GM18507 (cell line): Measurements from ENCODE around the gene MTG2.

Experiments
- DNase-seq: peaks from one replicate; pipeline ENCODE4 v3.0.0; 2011; ENCODE audit warnings: low read depth; ENCODE audit not compliant: insufficient read length; ENCODE audit errors: extremely low spot score
- FAIRE-seq: peaks from 2 replicates; lab custom pipeline; 2011; peaks lifted over from hg19 to GRCh38; lab: Jason Lieb, UNC

Gene MTG2

GRCh38 chr20:62159839-62160238 is 23.0 kb upstream of the MTG2 start:
- FAIRE-seq (no peak), DNase-seq (no peak)

DNA sequence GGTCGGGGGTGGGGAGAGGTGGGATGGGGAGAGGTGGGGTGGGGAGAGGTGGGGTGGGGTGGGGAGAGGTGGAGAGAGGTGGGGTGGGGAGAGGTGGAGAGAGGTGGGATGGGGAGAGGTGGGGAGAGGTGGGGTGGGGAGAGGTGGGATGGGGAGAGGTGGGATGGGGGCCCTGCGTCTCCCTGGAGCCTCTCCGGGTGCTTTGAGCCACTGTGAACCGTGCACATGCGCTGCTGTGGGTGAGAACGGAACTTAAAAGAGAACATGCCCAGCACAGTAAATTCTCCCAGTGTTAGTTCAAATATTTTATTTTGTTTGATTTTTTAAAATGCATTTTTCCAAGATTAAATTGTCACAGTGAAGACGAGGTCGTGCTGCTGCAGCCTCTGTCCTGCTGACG is 22.6 kb upstream of the MTG2 start:
- DNase-seq = no peak
- FAIRE-seq = no peak

GRCh38 chr20:62160876-62161275 is 22.0 kb upstream of the MTG2 start:
- DNase-seq = no peak
- no peak for FAIRE-seq

GRCh38 chr20:62161347-62161746 is 21.5 kb upstream of the MTG2 start:
- no peak for FAIRE-seq
- DNase-seq = no peak

DNA sequence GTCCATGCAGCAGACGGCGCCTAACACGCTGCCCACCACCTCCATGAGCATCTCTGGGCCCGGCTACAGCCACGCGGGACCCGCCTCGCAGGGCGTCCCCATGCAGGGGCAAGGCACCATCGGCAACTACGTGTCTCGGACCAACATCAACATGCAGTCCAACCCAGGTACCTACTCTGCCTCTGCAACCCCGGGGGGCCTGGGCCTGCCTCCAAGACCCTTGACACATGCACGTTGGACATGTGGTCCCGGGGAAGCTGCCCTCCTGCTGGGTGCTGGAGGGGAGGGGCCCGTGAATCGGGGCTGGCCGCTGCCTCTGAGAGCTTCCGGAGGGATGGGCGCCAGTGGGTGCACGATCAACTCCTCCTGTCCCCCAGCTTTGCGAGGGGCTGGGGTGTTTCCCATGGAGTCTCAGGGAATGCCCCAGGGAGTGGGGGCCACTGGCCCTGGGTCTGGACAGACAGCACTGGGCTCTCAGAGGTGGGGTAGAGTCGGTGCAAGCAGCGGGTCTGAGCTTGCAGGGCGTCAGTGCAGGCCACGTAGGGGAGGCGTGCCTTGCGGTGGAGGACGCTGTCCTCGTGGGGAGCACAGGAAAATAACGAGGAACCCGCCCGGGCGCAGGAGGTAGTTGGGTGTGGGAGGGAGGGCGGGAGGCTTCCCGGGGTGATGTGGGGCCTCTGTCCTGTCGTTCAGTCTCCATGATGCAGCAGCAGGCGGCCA is 19.9 kb upstream of the MTG2 start:
- DNase-seq = no peak
- FAIRE-seq = no peak

DNA sequence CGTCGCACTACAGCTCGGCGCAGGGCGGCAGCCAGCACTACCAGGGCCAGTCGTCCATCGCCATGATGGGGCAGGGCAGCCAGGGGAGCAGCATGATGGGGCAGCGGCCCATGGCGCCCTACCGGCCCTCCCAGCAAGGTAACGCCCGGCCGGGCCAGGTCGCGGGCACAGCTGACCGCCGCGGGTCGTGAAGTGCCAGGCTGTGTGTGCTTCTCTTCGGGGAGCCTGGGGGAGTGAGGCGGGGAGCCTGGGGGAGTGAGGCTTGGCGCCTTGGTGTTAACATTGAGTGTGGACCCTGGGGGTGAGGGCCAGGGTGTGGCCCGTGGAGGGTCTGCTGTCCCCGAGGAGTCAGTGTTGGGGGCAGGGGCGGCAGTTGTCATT is 19.4 kb upstream of the MTG2 start:
- no peak for DNase-seq
- no peak for FAIRE-seq

- FAIRE-seq = no peak
- no peak for DNase-seq
These were observed 18.7 kb upstream of the MTG2 start for GRCh38 chr20:62163986-62164762.

DNA sequence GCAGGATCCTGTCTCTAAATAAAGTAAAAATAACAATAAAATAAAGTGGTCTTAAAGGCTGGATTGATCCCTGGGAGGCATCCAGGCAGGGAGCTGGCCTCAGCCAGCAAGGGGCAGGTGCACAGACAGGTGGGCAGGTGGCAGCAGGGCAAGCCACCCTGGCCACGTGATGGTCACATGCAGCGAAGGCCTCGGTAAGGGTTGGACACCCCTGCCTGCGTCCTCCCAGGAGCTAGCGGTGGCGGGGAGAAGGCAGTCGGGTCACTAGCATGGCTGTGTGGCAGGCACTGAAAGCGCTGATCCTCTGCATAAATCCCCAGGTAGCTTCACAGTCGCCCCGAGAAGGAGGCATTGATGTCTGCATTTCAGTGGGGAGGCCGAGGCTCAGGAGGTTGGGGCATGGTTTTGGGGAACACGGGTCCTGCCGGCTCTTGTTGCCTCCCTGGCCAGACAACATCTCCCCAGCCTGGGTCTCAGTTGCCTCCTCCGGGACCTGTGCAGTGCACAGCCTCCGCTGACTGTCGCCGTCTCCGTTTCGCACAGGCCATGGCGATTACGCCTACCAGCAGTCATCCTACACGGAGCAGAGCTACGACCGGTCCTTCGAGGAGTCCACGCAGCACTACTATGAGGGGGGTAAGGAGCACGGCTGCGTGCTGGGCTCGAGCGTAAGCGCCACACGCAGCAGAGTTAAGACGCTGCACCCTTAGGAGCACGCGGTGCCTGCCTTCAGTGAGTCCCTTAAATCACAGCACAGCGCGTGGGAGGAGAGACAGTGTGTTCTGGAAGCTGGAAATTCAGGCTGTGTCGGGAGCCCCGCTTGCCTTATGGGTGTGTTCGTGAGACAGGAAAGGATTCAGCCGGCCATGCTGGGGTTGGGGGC is 17.7 kb upstream of the MTG2 start:
- FAIRE-seq = no peak
- no peak for DNase-seq

GRCh38 chr20:62165762-62166399 is 16.9 kb upstream of the MTG2 start:
- FAIRE-seq (no peak), DNase-seq (no peak)

GRCh38 chr20:62167474-62167873 is 15.4 kb upstream of the MTG2 start:
- no peak for FAIRE-seq
- no peak for DNase-seq

- FAIRE-seq = no peak
- no peak for DNase-seq
These were observed 14.8 kb upstream of the MTG2 start for GRCh38 chr20:62168061-62168460.

GRCh38 chr20:62168890-62169435 is 13.9 kb upstream of the MTG2 start:
- FAIRE-seq (no peak), DNase-seq (no peak)

DNA sequence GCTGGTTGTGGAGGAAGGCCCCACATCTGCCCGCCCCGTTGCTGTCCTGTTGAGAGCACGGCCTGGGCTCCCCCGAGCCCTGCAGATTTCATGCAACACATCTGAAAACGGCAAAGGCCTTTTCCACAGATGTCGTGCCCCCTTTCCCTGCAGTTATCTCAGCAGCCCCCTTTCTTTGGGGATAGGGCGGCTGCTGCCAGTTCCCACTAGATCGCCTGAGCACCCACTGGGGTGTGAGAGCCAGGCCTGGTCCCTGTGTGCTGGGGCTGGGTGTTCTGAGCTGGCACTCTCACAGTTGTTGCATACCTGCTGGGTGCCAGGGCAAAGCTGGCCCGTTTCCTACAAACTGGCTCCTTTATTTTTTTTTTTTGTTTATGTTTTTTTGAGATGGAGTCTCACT is 12.3 kb upstream of the MTG2 start:
- no peak for FAIRE-seq
- no peak for DNase-seq

DNA sequence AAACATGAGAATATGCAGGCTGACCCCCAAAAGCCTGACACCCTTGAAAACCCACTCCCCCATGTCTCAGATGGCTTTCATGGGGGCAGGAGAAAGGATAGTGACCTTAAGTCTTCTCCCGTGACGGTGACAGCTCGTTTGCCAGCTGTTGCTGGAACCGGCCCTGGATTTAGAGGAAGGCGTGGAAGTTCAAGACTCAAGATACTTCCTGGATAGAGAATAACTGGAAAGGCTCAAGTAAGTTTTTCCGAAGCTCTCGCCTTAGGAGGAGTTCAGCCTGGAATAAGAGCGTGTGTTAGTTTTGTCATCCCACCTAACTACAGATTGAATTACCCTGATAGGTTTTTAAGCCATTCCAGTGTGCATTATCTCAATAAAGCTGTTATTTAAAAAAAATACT is 11.6 kb upstream of the MTG2 start:
- no peak for DNase-seq
- no peak for FAIRE-seq

- no peak for FAIRE-seq
- no peak for DNase-seq
These were observed 10.2 kb upstream of the MTG2 start for GRCh38 chr20:62172666-62173065.

DNA sequence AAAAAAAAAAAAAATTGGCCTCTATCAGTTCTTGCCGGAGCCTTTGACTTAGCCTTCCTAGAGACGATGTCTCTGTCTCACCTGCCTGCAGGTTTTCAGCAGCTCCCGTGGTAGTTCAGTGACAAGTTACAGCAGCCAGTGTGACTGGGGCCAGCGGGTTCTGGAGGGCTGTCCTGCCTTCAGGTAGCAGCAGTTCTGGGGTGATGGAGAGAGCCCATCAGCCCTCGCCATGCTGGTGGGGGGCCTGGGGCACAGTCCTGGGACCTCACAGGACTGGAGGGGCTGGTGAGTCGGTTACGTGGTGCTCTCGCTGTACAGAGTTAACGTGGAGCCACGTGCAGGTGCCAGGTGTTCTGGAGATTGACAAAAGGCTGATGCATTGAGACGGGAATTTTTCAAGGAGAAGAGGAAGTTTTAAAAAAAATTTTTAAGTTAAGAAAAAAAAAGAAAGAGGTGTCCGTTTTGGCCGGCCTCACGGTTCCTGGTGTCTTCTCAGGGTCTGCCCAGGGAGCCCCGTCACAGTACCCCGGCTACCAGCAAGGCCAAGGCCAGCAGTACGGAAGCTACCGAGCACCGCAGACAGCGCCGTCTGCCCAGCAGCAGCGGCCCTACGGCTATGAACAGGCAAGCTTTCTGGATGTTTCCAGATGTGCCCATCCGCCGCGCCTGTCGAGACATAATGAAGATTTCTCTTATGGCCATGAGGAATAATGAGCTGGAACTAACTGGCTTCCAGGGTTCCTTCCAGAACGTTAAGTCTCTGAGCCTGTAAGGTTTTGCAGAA is 8.6 kb upstream of the MTG2 start:
- no peak for DNase-seq
- no peak for FAIRE-seq

- no peak for FAIRE-seq
- no peak for DNase-seq
These were observed 7.8 kb upstream of the MTG2 start for GRCh38 chr20:62174870-62175624.

GRCh38 chr20:62175711-62176110 is 7.1 kb upstream of the MTG2 start:
- DNase-seq = no peak
- no peak for FAIRE-seq
